H1 (cell line): Measurements from ENCODE around the gene EVC2. TPM values are rescaled to one million over a fixed set of nuclear protein-coding genes. Genes with fewer than 3 reads are reported as not detected.

Experiments used
- CTCF ChIA-PET: fragments of 300-600 bp; sonication (Branson Sonifier 250); formaldehyde crosslinking; loops from one replicate; lab custom pipeline; 2021; ENCODE audit not compliant: partially characterized antibody; lab: Charles Lee
- POLR2A ChIA-PET: fragments of 300-600 bp; sonication (Branson Sonifier 250); formaldehyde crosslinking; loops from one replicate; lab custom pipeline; 2021; ENCODE audit warnings: inconsistent platforms; ENCODE audit not compliant: partially characterized antibody; lab: Charles Lee
- DNase-seq, 2 experiments: peaks; one replicate each; pipeline versions ENCODE4 v3.0.0 to v3.0.0-alpha.2; 2010 to 2022; ENCODE audit warnings: low spot score in 2 of 2, low read depth in 1 of 2, mixed read lengths in 1 of 2
- FAIRE-seq: peaks from 2 replicates; lab custom pipeline; 2011; peaks lifted over from hg19 to GRCh38; lab: Jason Lieb, UNC
- H2AFZ ChIP-seq: 2 replicates; pipeline ENCODE4 v1.8.1; 2012; ENCODE audit warnings: low read length, inconsistent platforms
- H2AK5ac ChIP-seq: 2 replicates; pipeline ENCODE4 v1.6.1; 2013; ENCODE audit warnings: low read depth, low read length
- H2BK120ac ChIP-seq: replicated peaks from 2 replicates; pipeline ENCODE3; 2013; ENCODE audit warnings: low read depth, low read length, inconsistent platforms
- H2BK12ac ChIP-seq: 2 replicates; pipeline ENCODE4 v1.6.1; 2013; ENCODE audit warnings: low read depth, low read length
- H2BK15ac ChIP-seq: 2 replicates; pipeline ENCODE4 v1.6.1; 2013; ENCODE audit warnings: low read length
- H2BK20ac ChIP-seq: 2 replicates; pipeline ENCODE4 v1.6.1; 2013; ENCODE audit warnings: low read length
- H2BK5ac ChIP-seq: 2 replicates; pipeline ENCODE4 v1.6.1; 2013; ENCODE audit warnings: low read depth, low read length
- H3K14ac ChIP-seq: 2 replicates; pipeline ENCODE4 v1.6.1; 2013; ENCODE audit warnings: inconsistent platforms; ENCODE audit not compliant: insufficient read length
- H3K18ac ChIP-seq: 2 replicates; pipeline ENCODE4 v1.6.1; 2013; ENCODE audit warnings: low read length; ENCODE audit errors: extremely low read depth
- H3K23ac ChIP-seq: 2 replicates; pipeline ENCODE4 v1.6.1; 2013; ENCODE audit warnings: inconsistent platforms; ENCODE audit not compliant: insufficient read length
- H3K23me2 ChIP-seq: 2 replicates; pipeline ENCODE4 v1.6.1; 2013; ENCODE audit warnings: low read depth, low read length
- H3K27ac ChIP-seq: 2 replicates; pipeline ENCODE4 v1.6.1; 2011; ENCODE audit warnings: low read depth, low read length, inconsistent platforms
- H3K27me3 ChIP-seq, 4 experiments: replicated peaks in 1 of 4; 1 replicate in 1 of 4; 2 replicates in 3 of 4; pipeline versions ENCODE4 v1.6.1 to v1.8.1; 2011 to 2013; ENCODE audit warnings: low read length in 3 of 4, mild to moderate bottlenecking in 3 of 4, inconsistent platforms in 2 of 4, mixed read lengths in 2 of 4, moderate library complexity in 1 of 4; ENCODE audit not compliant: control insufficient read depth in 3 of 4, insufficient read depth in 3 of 4; ENCODE audit errors: extremely low read depth in 1 of 4
- H3K36me3 ChIP-seq, 4 experiments: 2 replicates each; pipeline versions ENCODE4 v1.6.1 to v1.8.1; 2011 to 2013; ENCODE audit warnings: mild to moderate bottlenecking in 4 of 4, low read length in 3 of 4, moderate library complexity in 2 of 4, control low read depth in 1 of 4, inconsistent platforms in 1 of 4; ENCODE audit not compliant: insufficient read depth in 4 of 4, control insufficient read depth in 2 of 4
- H3K4ac ChIP-seq: replicated peaks from 2 replicates; pipeline ENCODE3; 2013; ENCODE audit warnings: low read length, low read depth, mixed read lengths, inconsistent platforms; ENCODE audit not compliant: insufficient read length
- H3K4me1 ChIP-seq, 4 experiments: replicated peaks in 1 of 4; 1 replicate in 1 of 4; 2 replicates in 3 of 4; pipeline versions ENCODE4 v1.6.1 to v1.8.1; 2011 to 2013; ENCODE audit warnings: low read length in 3 of 4, inconsistent platforms in 2 of 4, mixed read lengths in 1 of 4; ENCODE audit not compliant: insufficient read depth in 4 of 4, control insufficient read depth in 3 of 4
- H3K4me2 ChIP-seq, 2 experiments: 2 replicates each; pipeline versions ENCODE4 v1.6.1 to v1.8.1; 2011 to 2013; ENCODE audit warnings: low read depth in 2 of 2, low read length in 2 of 2, control low read depth in 1 of 2, inconsistent platforms in 1 of 2, mild to moderate bottlenecking in 1 of 2; ENCODE audit not compliant: insufficient read depth in 1 of 2
- H3K4me3 ChIP-seq, 4 experiments: fragments of 200-600, 300-600 bp in 1 of 4; sonication (generic), shearing (Covaris generic), sonication (Bioruptor Twin) in 1 of 4; 2 replicates each; pipeline versions ENCODE4 v1.5.1 to v1.8.1; 2011 to 2016; ENCODE audit warnings: low read length in 4 of 4, low read depth in 3 of 4, control low read depth in 2 of 4, inconsistent platforms in 2 of 4, mild to moderate bottlenecking in 2 of 4, mixed read lengths in 1 of 4, moderate library complexity in 1 of 4; ENCODE audit not compliant: insufficient read depth in 2 of 4; ENCODE audit errors: extremely low read depth in 1 of 4
- H3K56ac ChIP-seq: replicated peaks from 2 replicates; pipeline ENCODE3; 2013; ENCODE audit warnings: low read depth, mild to moderate bottlenecking, mixed read lengths, low read length, inconsistent platforms; ENCODE audit not compliant: insufficient read length
- H3K79me1 ChIP-seq: 2 replicates; pipeline ENCODE4 v1.6.1; 2013; ENCODE audit warnings: low read depth, low read length, control low read depth
- H3K79me2 ChIP-seq, 2 experiments: 2 replicates each; pipeline versions ENCODE4 v1.6.1 to v1.8.1; 2012 to 2013; ENCODE audit warnings: low read length in 2 of 2, mild to moderate bottlenecking in 2 of 2, inconsistent platforms in 1 of 2; ENCODE audit not compliant: insufficient read depth in 2 of 2, control insufficient read depth in 1 of 2
- H3K9ac ChIP-seq, 4 experiments: replicated peaks in 1 of 4; 1 replicate in 1 of 4; 2 replicates in 3 of 4; pipeline versions ENCODE4 v1.6.1 to v1.8.1; 2011 to 2013; ENCODE audit warnings: low read depth in 3 of 4, low read length in 3 of 4, control low read depth in 2 of 4, mild to moderate bottlenecking in 2 of 4, moderate library complexity in 2 of 4, inconsistent platforms in 1 of 4; ENCODE audit errors: extremely low read depth in 1 of 4
- H3K9me3 ChIP-seq, 2 experiments: 2 replicates each; pipeline versions ENCODE4 v1.6.1 to v1.8.1; 2012 to 2013; ENCODE audit warnings: mild to moderate bottlenecking in 2 of 2, moderate library complexity in 2 of 2, control low read depth in 1 of 2, inconsistent platforms in 1 of 2, low read depth in 1 of 2, low read length in 1 of 2, mixed read lengths in 1 of 2; ENCODE audit not compliant: insufficient read depth in 2 of 2
- H4K20me1 ChIP-seq, 2 experiments: replicated peaks in 1 of 2; 2 replicates each; pipeline versions ENCODE3 to v1.8.1; 2011 to 2013; ENCODE audit warnings: inconsistent platforms in 2 of 2, low read length in 2 of 2, mild to moderate bottlenecking in 1 of 2; ENCODE audit not compliant: insufficient read depth in 2 of 2, control insufficient read depth in 1 of 2
- H4K5ac ChIP-seq: 2 replicates; pipeline ENCODE4 v1.6.1; 2013; ENCODE audit warnings: low read length, low read depth, mixed read lengths, inconsistent platforms; ENCODE audit not compliant: insufficient read length
- H4K8ac ChIP-seq: 2 replicates; pipeline ENCODE4 v1.8.0; 2013; ENCODE audit warnings: mild to moderate bottlenecking, moderate library complexity, low read length, inconsistent platforms; ENCODE audit not compliant: insufficient read depth; ENCODE audit errors: extremely low read depth
- H4K91ac ChIP-seq: replicated peaks from 2 replicates; pipeline ENCODE3; 2013; ENCODE audit warnings: low read length, mixed read lengths, inconsistent platforms; ENCODE audit not compliant: insufficient read length
- ASH2L ChIP-seq: fragments of 200-600, 300-600 bp; sonication (generic); IDR thresholded peaks from one replicate; pipeline ENCODE4 v1.7.1; 2017; ENCODE audit warnings: low read length
- ATF3 ChIP-seq: IDR thresholded peaks from 2 replicates; pipeline ENCODE4 v1.6.1; 2011; ENCODE audit warnings: low read depth, mild to moderate bottlenecking, low read length; ENCODE audit not compliant: insufficient read depth
- FOSL1 ChIP-seq: IDR thresholded peaks from 2 replicates; pipeline ENCODE4 v1.6.1; 2011; ENCODE audit warnings: mild to moderate bottlenecking, low read depth, low read length, moderate library complexity; ENCODE audit not compliant: insufficient read depth
- TAF1 ChIP-seq: IDR thresholded peaks from 2 replicates; pipeline ENCODE4 v1.6.1; 2011; ENCODE audit warnings: mild to moderate bottlenecking, low read depth, low read length
- TEAD4 ChIP-seq: IDR thresholded peaks from 2 replicates; pipeline ENCODE4 v1.6.1; 2012; ENCODE audit warnings: low read depth, low read length, inconsistent platforms, mixed read lengths
- WGBS, 2 experiments: shearing (Covaris generic) in 1 of 2; methylation state at CpG; one replicate each; pipeline versions ENCODE4 v1.1.6 to v1.1.7; 2013 to 2015; ENCODE audit warnings: low lambda C conversion rate in 2 of 2, mixed read lengths in 2 of 2, inconsistent platforms in 1 of 2, low coverage in 1 of 2, missing lambda C conversion rate in 1 of 2; ENCODE audit not compliant: insufficient replicate concordance in 2 of 2, insufficient coverage in 1 of 2, insufficient read length in 1 of 2; ENCODE audit errors: extremely low coverage in 1 of 2, missing lambda C conversion rate in 1 of 2; 5-methylcytosine and 5-hydroxymethylcytosine counted together
- polyA plus RNA-seq, 7 experiments: library from polyadenylated mRNA; depleted of rRNA in 3 of 7; stranded (reverse) in 5 of 7; unstranded in 2 of 7; fragments of >200 nt in 5 of 7; fragments of 200-250 nt in 2 of 7; gene quantifications; 1 replicate in 5 of 7; 2 replicates in 1 of 7; 4 replicates in 1 of 7; pipeline versions ENCODE4 v1.2.1 to v1.2.3, GENCODE V29; 2011 to 2013; ENCODE audit warnings: missing spikeins in 2 of 7, mixed read lengths in 2 of 7
- total RNA-seq: library from RNA; stranded (reverse); fragmentation: NEBNext Ultra II Directional; extraction: Animal tissue kit (Norgen Biotek cat#: 25700); gene quantifications from 2 replicates; pipeline ENCODE4 v1.2.1, GENCODE V29; 2021

Gene EVC2
- total and polyA plus RNA-seq, 2 of the 8 experiments (the other 6 are each of a cell fraction or from before 2014, with no cell fraction given), result 0.73 to 5.9 TPM

GRCh38 chr4:5753766-5754528, 45.6 kb upstream of the EVC2 start:
- DNase-seq, result peak in 1 of 2 experiments; percentile 41
- Histone ChIP-seq H4K20me1 (no peaks in the 10 kb centered on the region), H3K56ac (no peak overlapping the region), H3K79me2 (no peaks in the 10 kb centered on the region), H3K79me1 (no peaks in the 10 kb centered on the region), H3K27ac (no peak overlapping the region), H3K18ac (no peak overlapping the region), H2BK20ac (peak overlapping the region; percentile 75; the same call in 1 of the 2 replicates), H3K4me1 (peaks cover 0 to 22% (median 18%) of the 10 kb centered on the region in 4 experiments; a peak in 6 of 7 replicates), H2BK120ac (no peak overlapping the region), H4K8ac (no peak overlapping the region), H3K23ac (no peak overlapping the region)
- no peak for FAIRE-seq
- TF ChIP-seq ATF3, result no peak
- TF ChIP-seq FOSL1, result no peak
- no peak for TF ChIP-seq TEAD4
- no peak for TF ChIP-seq ASH2L
- no peak for TF ChIP-seq TAF1
- TF ChIP-seq, all 59 proteins: peak for 0
- Histone ChIP-seq H3K9ac (no peak overlapping the region), H3K14ac (no peak overlapping the region), H3K9me3 (no peaks in the 10 kb centered on the region), H2BK12ac (peak overlapping the region; percentile 70; the same call in 1 of the 2 replicates), H3K4me3 (no peak overlapping the region), H2BK15ac (no peak overlapping the region; the same call in 1 of the 2 replicates), H3K4me2 (no peak overlapping the region), H3K36me3 (peaks cover 2 to 7% (median 4%) of the 10 kb centered on the region in 4 experiments; a peak in 4 of 8 replicates), H2BK5ac (peak overlapping the region; percentile 96; the same call in 1 of the 2 replicates), H2AK5ac (0 out of 2 replicates have a peak overlapping the region, but pooled peaks have one; percentile 11), H3K4ac (peak overlapping the region; percentile 96), H2AFZ (no peak overlapping the region), H3K23me2 (no peaks in the 10 kb centered on the region; the same call in 1 of the 2 replicates), H3K27me3 (peaks cover 0 to 2% (median 0%) of the 10 kb centered on the region in 4 experiments; a peak in 1 of 7 replicates), H4K91ac (peak overlapping the region; percentile 99), H4K5ac (no peak overlapping the region)
- WGBS, 2 experiments, result 89% methylated on average over 19 of the region's 19 CpGs; no CpG with 5 or more reads in 1 of the 2 experiments
- ChIA-PET CTCF (interaction anchor here (0.6 to 1.9 kb wide), 9 partner anchors 16 to 1237 kb away, joined by 3 to 5 read pairs (median 3); no protein-coding TSS in a partner anchor), POLR2A (no interaction called here)
